GM06990 (cell line): ENCODE results near the gene HS1BP3.

Experiments
- DNase-seq: peaks from one replicate; pipeline ENCODE4 v3.0.0-alpha.2; 2011; ENCODE audit not compliant: insufficient read length; ENCODE audit errors: extremely low read depth
- H3K27me3 ChIP-seq: replicated peaks from 2 replicates; pipeline ENCODE4 v1.6.0; 2011; ENCODE audit warnings: low read length; ENCODE audit not compliant: control insufficient read depth, insufficient read depth
- H3K36me3 ChIP-seq: 2 replicates; pipeline ENCODE4 v1.5.1; 2011; ENCODE audit warnings: low read length; ENCODE audit not compliant: control insufficient read depth, insufficient read depth
- H3K4me3 ChIP-seq: replicated peaks from 2 replicates; pipeline ENCODE4 v1.5.1; 2011; ENCODE audit warnings: low read depth, mild to moderate bottlenecking, control low read depth, low read length
- TF ChIP-seq, protein P1 (sequence below): IDR thresholded peaks from 2 replicates; pipeline ENCODE4 v1.5.1; 2011; ENCODE audit warnings: low read length, control low read depth, mild to moderate bottlenecking, inconsistent platforms; ENCODE audit not compliant: insufficient read depth, poor library complexity, severe bottlenecking

Gene HS1BP3

DNA sequence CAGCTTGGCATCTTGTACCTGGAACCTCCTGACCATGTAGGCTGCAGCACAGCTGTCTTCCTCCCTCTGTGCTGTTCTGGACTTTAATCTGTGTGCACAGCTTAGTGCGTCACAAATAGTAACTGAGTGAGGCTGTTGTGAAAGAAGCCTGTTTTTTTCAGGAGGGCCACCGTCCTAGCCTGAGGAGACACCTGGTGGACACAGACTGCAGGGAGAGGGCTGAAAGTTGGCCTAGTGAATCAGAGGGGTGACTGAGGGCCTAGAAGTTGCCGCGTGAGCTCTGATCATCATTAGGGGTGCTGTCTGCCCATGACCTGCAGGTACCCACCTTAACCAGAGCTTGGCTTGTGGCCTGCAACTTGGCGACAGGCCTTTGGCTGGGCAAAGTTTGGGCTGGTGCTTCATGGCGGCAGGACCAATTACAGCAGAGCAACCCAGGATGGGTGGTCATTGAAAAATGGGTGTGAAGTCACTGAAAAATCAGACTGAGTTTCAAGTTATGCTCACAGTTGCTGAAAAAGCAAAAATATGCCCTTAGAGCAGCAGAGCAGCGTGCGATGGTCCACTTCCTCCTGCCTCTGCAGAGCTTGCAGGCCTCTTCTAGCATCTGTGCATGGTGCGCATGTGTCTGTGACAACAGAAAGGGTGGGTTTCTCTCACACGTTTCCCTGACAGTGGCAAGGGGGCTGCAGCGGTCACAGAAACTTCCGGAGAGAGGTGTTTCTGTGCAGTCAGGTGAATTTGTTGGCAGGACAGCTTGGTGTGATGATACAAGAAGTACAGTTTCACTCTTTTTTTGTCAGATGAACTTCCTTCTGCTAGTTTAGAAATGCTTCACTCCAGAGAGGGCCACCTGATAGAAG lies 25.7 kb upstream of the HS1BP3 start:
- TF ChIP-seq, protein P1, sequence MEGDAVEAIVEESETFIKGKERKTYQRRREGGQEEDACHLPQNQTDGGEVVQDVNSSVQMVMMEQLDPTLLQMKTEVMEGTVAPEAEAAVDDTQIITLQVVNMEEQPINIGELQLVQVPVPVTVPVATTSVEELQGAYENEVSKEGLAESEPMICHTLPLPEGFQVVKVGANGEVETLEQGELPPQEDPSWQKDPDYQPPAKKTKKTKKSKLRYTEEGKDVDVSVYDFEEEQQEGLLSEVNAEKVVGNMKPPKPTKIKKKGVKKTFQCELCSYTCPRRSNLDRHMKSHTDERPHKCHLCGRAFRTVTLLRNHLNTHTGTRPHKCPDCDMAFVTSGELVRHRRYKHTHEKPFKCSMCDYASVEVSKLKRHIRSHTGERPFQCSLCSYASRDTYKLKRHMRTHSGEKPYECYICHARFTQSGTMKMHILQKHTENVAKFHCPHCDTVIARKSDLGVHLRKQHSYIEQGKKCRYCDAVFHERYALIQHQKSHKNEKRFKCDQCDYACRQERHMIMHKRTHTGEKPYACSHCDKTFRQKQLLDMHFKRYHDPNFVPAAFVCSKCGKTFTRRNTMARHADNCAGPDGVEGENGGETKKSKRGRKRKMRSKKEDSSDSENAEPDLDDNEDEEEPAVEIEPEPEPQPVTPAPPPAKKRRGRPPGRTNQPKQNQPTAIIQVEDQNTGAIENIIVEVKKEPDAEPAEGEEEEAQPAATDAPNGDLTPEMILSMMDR = peak; percentile 44
- DNase-seq = peak; percentile 75
- no peaks in the 10 kb centered on the region for H3K27me3 ChIP-seq
- no peaks in the 10 kb centered on the region for H3K36me3 ChIP-seq
- H3K4me3 ChIP-seq = no peak overlapping the region

DNA sequence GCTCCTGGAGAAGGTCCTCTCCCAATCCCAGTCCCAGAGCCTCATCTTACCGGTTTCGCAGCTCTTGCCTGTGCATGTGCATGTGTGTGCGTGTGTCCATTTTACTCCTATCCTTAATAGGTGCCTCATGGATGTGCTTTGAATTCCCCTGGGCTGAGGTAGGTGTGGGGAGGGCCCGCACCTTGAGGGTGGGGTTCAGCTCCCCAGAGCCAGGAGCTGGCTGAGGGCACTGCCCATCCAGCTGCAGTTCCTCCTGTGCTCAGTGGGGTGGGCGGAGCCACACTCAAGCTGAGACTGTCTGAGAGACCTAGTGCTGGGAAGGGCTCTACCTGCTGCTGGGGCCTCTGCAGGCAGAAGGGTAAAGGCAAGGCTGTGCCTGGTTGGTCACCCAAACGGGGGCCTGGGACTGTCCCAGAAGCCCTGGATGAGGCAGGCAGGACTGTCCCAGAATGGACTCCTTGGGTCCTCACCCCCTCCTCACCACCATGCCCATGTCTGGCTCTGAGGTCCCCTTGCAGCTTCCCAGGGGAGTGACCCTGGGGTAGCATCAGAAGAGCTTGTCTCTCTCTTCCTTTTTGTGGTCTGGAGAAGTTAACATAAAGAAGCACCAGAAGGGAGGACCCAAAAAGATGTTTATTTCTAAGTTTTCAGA lies 24.9 kb upstream of the HS1BP3 start:
- TF ChIP-seq, protein P1 = no peak
- Histone ChIP-seq H3K27me3 (no peaks in the 10 kb centered on the region), H3K4me3 (no peak overlapping the region), H3K36me3 (no peaks in the 10 kb centered on the region)
- DNase-seq = peak; percentile 70

DNA sequence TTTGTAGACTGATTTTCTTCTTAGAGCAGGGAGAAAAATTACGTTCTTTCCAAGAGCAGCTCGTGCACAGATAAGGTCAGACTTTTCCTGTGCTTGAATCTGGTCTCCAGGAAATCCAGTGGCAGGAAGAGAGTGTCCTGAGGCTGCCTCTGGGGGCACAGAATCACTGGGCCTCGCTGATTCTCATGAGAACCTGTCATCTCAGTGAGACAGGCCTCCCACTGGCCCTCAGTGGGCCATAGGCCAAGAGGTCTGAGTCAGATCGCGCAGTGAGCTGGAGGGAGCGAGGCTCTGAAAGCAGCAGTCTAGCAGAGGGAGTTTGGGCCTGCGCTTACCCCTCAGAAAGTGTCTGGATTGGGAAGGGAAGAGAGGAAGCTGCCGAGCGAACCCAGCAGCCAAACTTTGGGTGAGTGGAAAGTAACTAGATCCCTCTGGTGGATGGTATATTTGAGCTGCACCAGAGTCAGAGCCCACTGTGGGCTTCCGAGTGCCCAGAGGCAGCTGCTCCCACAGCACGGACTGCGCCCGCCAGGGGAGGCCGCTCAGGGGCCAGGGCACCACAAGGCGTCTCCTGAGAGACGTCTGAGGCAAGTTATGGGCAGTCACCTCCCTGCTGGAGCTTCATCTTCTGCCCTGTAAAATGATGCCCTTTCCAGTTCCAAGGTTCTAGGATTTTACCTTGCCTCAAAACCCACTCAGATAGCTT lies 24.2 kb upstream of the HS1BP3 start:
- Histone ChIP-seq H3K4me3 (no peak overlapping the region), H3K27me3 (no peaks in the 10 kb centered on the region), H3K36me3 (no peaks in the 10 kb centered on the region)
- DNase-seq = no peak
- TF ChIP-seq, protein P1 = no peak

DNA sequence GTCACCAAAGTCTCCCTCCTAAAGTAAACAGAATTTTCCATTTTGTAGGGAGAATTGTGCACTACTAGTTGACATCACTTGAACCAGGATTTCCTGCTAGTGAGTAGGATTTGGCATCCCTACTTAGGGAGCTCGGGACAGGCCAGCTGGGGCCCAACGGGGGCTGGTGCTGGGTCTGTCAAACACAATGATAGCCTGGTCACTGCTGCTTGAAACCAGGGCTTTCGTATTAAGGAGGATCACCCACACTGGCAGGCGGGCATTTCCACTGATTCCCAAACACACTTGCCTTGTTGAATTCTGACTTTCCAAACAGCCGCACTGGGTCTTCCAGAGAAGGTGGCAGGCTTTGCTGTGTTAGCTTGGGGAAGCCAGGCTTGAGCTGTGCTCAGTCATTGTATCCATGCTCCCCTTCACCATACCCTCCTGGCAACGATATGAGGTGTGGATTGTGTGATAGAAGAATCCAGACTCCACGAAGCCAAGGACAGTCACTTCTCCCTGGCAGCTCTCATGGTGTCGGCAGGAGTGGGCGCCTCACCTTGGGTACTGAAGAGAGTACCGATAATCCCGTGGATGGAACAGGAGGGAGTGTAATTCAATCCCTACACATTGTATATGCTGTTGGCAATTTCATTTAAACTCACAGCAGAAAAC lies 23.5 kb upstream of the HS1BP3 start:
- H3K36me3 ChIP-seq = no peaks in the 10 kb centered on the region
- no peaks in the 10 kb centered on the region for H3K27me3 ChIP-seq
- H3K4me3 ChIP-seq = no peak overlapping the region
- DNase-seq = no peak
- TF ChIP-seq, protein P1 = no peak

DNA sequence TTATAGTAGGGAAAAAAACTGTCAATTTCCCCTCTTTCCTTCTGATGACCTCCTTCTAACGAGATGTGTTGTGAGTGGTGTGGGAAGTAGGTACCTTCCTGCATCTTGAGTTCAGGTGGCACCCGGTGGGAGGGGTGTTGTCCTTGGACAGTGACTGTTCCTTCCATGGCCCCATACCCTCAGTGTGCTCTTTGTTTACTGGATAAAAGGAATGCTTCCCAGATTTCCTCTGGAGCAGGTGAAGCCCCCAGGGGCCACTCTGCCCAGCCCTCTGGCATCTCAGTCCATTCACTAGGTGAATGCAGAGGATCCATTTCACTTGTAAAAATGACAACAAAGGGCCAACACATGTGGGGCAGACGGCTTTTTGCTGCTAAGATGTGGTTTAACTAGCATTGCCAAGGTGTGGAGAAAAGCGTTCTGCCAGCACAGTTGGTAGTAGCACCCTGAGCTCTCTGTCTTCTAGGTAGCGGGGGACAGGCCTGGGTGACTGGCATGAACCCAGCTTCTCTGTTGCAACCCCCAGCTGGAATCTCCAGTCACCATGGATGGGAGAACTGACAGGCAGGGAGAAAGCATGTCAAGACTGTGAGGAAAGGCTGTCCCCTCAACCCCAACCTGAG lies 22.9 kb upstream of the HS1BP3 start:
- H3K4me3 ChIP-seq = no peak overlapping the region
- H3K27me3 ChIP-seq = no peaks in the 10 kb centered on the region

More for the DNA sequence above, 22.9 kb upstream of the HS1BP3 start:
- no peak for DNase-seq
- TF ChIP-seq, protein P1 = no peak
- no peaks in the 10 kb centered on the region for H3K36me3 ChIP-seq
